Measurements from ENCODE around the gene SDC3. TPM values are rescaled to one million over a fixed set of nuclear protein-coding genes. Genes with fewer than 3 reads are reported as not detected.

SDC3 gene
- total RNA-seq, 2 donors from 2014 or later: 94.1 to 143 TPM

GRCh38 chr1:30893776-30894507, 14.6 kb downstream of the SDC3 start:
- TF ChIP-seq, protein P1, sequence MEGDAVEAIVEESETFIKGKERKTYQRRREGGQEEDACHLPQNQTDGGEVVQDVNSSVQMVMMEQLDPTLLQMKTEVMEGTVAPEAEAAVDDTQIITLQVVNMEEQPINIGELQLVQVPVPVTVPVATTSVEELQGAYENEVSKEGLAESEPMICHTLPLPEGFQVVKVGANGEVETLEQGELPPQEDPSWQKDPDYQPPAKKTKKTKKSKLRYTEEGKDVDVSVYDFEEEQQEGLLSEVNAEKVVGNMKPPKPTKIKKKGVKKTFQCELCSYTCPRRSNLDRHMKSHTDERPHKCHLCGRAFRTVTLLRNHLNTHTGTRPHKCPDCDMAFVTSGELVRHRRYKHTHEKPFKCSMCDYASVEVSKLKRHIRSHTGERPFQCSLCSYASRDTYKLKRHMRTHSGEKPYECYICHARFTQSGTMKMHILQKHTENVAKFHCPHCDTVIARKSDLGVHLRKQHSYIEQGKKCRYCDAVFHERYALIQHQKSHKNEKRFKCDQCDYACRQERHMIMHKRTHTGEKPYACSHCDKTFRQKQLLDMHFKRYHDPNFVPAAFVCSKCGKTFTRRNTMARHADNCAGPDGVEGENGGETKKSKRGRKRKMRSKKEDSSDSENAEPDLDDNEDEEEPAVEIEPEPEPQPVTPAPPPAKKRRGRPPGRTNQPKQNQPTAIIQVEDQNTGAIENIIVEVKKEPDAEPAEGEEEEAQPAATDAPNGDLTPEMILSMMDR (conservative IDR thresholded peaks at IDR 0.05): no peak
- no peak overlapping the region for H3K9ac ChIP-seq (ENCODE audit: extremely low read depth, low read length, poor library complexity, severe bottlenecking)
- Mint-ChIP-seq H3K9me3 (no peaks in the 10 kb centered on the region), H3K4me3 (no peak overlapping the region), H3K27ac (no peak overlapping the region), H3K36me3 (ENCODE audit: low read depth) (peaks cover 2% of the 10 kb centered on the region), H3K27me3 (ENCODE audit: insufficient read depth) (no peaks in the 10 kb centered on the region), H3K4me1 (peaks cover 34% of the 10 kb centered on the region)
- DNase-seq: no peak
- no peak overlapping the region for H3K4me3 ChIP-seq (ENCODE audit: low read length)
- H3K9me3 ChIP-seq (ENCODE audit: control insufficient read depth, low read length): no peaks in the 10 kb centered on the region
- 87 to 100% methylated on average over 2 to 9 of the region's 9 CpGs for WGBS, 2 experiments (ENCODE audit: insufficient coverage in 1 of 2, insufficient read length in 1 of 2)
- H3K36me3 ChIP-seq (ENCODE audit: control insufficient read depth, insufficient read depth, low read length): no peaks in the 10 kb centered on the region
- H3K27ac ChIP-seq (ENCODE audit: low read depth, low read length): no peak overlapping the region
- no peaks in the 10 kb centered on the region for H3K27me3 ChIP-seq (ENCODE audit: control insufficient read depth, insufficient read depth, low read length, poor library complexity, severe bottlenecking)
- peaks cover 3% of the 10 kb centered on the region for H3K4me1 ChIP-seq (ENCODE audit: control insufficient read depth, insufficient read depth, low read length)

- Mint-ChIP-seq H3K27ac (peak overlapping the region; percentile 58), H3K27me3 (ENCODE audit: insufficient read depth) (no peaks in the 10 kb centered on the region), H3K9me3 (no peaks in the 10 kb centered on the region), H3K36me3 (ENCODE audit: low read depth) (peaks cover 2% of the 10 kb centered on the region), H3K4me1 (peaks cover 34% of the 10 kb centered on the region), H3K4me3 (no peak overlapping the region)
- TF ChIP-seq, protein P1 (conservative IDR thresholded peaks at IDR 0.05): no peak
- Histone ChIP-seq H3K9ac (ENCODE audit: extremely low read depth, low read length, poor library complexity, severe bottlenecking) (no peak overlapping the region), H3K36me3 (ENCODE audit: control insufficient read depth, insufficient read depth, low read length) (no peaks in the 10 kb centered on the region), H3K9me3 (ENCODE audit: control insufficient read depth, low read length) (no peaks in the 10 kb centered on the region), H3K27me3 (ENCODE audit: control insufficient read depth, insufficient read depth, low read length, poor library complexity, severe bottlenecking) (no peaks in the 10 kb centered on the region), H3K4me3 (ENCODE audit: low read length) (no peak overlapping the region), H3K27ac (ENCODE audit: low read depth, low read length) (no peak overlapping the region), H3K4me1 (ENCODE audit: control insufficient read depth, insufficient read depth, low read length) (peaks cover 7% of the 10 kb centered on the region)
- 91 to 93% methylated on average over 4 to 6 of the region's 6 CpGs for WGBS, 2 experiments (ENCODE audit: insufficient coverage in 1 of 2, insufficient read length in 1 of 2)
- no peak for DNase-seq
Observed at GRCh38 chr1:30892671-30893073, 15.9 kb downstream of the SDC3 start.

- peaks cover 30% of the 10 kb centered on the region for H3K4me1 Mint-ChIP-seq
- H3K4me3 Mint-ChIP-seq: no peak overlapping the region
- 86 to 89% methylated on average over 5 of the region's 5 CpGs for WGBS, 2 experiments (ENCODE audit: insufficient coverage in 1 of 2, insufficient read length in 1 of 2)
Observed at GRCh38 chr1:30891227-30891552, 17.4 kb downstream of the SDC3 start.

More at GRCh38 chr1:30891227-30891552, 17.4 kb downstream of the SDC3 start:
- TF ChIP-seq, protein P1 (conservative IDR thresholded peaks at IDR 0.05): no peak
- no peaks in the 10 kb centered on the region for H3K27me3 Mint-ChIP-seq (ENCODE audit: insufficient read depth)
- no peak overlapping the region for H3K9ac ChIP-seq (ENCODE audit: extremely low read depth, low read length, poor library complexity, severe bottlenecking)
- H3K27ac Mint-ChIP-seq: no peak overlapping the region
- no peaks in the 10 kb centered on the region for H3K27me3 ChIP-seq (ENCODE audit: control insufficient read depth, insufficient read depth, low read length, poor library complexity, severe bottlenecking)
- H3K36me3 Mint-ChIP-seq (ENCODE audit: low read depth): peaks cover 4% of the 10 kb centered on the region
- no peak overlapping the region for H3K4me3 ChIP-seq (ENCODE audit: low read length)
- DNase-seq: no peak
- no peak overlapping the region for H3K27ac ChIP-seq (ENCODE audit: low read depth, low read length)
- peaks cover 7% of the 10 kb centered on the region for H3K4me1 ChIP-seq (ENCODE audit: control insufficient read depth, insufficient read depth, low read length)
- H3K9me3 ChIP-seq (ENCODE audit: control insufficient read depth, low read length): no peaks in the 10 kb centered on the region
- no peaks in the 10 kb centered on the region for H3K9me3 Mint-ChIP-seq
- no peaks in the 10 kb centered on the region for H3K36me3 ChIP-seq (ENCODE audit: control insufficient read depth, insufficient read depth, low read length)

All from endodermal cell (in vitro differentiated cells).